PC-9 (cell line): ENCODE measurements around the gene INPP5J. TPM values are rescaled to one million over a fixed set of nuclear protein-coding genes. Genes with fewer than 3 reads are reported as not detected.
"Not testable (repeated sequence)": the region's sequence is repeated elsewhere in the genome, so short reads cannot be mapped to it uniquely, and the experiment has no call there.

Experiments
- BruUV-seq: library from RNA; stranded (reverse); fragments of 400-500 nt; replicated peaks from 2 replicates; lab custom pipeline; 2021; lab: Mats Ljungman, UMichigan
- CTCF ChIA-PET: fragments of 300-600 bp; sonication (Branson Sonifier 250); formaldehyde crosslinking; loops from one replicate; lab custom pipeline; 2022; ENCODE audit warnings: antibody characterized with exemption; lab: Charles Lee
- POLR2A ChIA-PET: fragments of 300-600 bp; sonication (Branson Sonifier 250); formaldehyde crosslinking; loops from one replicate; lab custom pipeline; 2022; ENCODE audit warnings: antibody characterized with exemption; ENCODE audit not compliant: unreplicated experiment; lab: Charles Lee
- DNase-seq, 2 experiments: peaks; one replicate each; pipeline versions ENCODE4 v3.0.0 to v3.0.0-alpha.2; 2015 to 2022; ENCODE audit warnings: mixed read lengths in 1 of 2
- H2AFZ ChIP-seq: fragments of 200-600 bp; sonication (generic); 2 replicates; pipeline ENCODE4 v1.8.1; 2017; ENCODE audit warnings: antibody characterized with exemption
- H3F3A ChIP-seq: fragments of 200-600 bp; sonication (generic); 2 replicates; pipeline ENCODE4 v1.8.1; 2017; ENCODE audit warnings: antibody characterized with exemption, mild to moderate bottlenecking, low read depth; ENCODE audit not compliant: insufficient read depth
- H3K27ac ChIP-seq: fragments of 200-600 bp; sonication (generic); 2 replicates; pipeline ENCODE4 v1.6.1; 2016; ENCODE audit warnings: mixed run types
- H3K27me3 ChIP-seq: fragments of 200-600 bp; sonication (generic); 2 replicates; pipeline ENCODE4 v1.6.1; 2016; ENCODE audit warnings: low read depth, mixed run types; ENCODE audit not compliant: insufficient read depth
- H3K36me3 ChIP-seq: fragments of 200-600 bp; sonication (generic); 2 replicates; pipeline ENCODE4 v1.6.1; 2016; ENCODE audit warnings: low read depth, mixed run types
- H3K4me1 ChIP-seq: fragments of 200-600 bp; sonication (generic); replicated peaks from 2 replicates; pipeline ENCODE4 v1.6.1; 2016; ENCODE audit warnings: mixed run types; ENCODE audit not compliant: insufficient read depth
- H3K4me2 ChIP-seq: fragments of 200-600 bp; sonication (generic); 2 replicates; pipeline ENCODE4 v1.6.1; 2017; ENCODE audit warnings: mixed run types
- H3K4me3 ChIP-seq: fragments of 200-600 bp; sonication (generic); 2 replicates; pipeline ENCODE4 v1.6.1; 2016; ENCODE audit warnings: mixed run types
- H3K79me2 ChIP-seq: fragments of 200-600 bp; sonication (generic); 2 replicates; pipeline ENCODE4 v1.6.1; 2017; ENCODE audit warnings: low read depth, mixed run types
- H3K9me2 ChIP-seq: fragments of 200-600 bp; sonication (generic); 2 replicates; pipeline ENCODE4 v1.8.1; 2017; ENCODE audit warnings: mild to moderate bottlenecking; ENCODE audit not compliant: insufficient read depth
- H3K9me3 ChIP-seq: fragments of 200-600 bp; sonication (generic); 2 replicates; pipeline ENCODE4 v1.8.1; 2016; ENCODE audit warnings: low read depth; ENCODE audit not compliant: insufficient read depth
- H4K20me1 ChIP-seq: fragments of 200-600 bp; sonication (generic); 2 replicates; pipeline ENCODE4 v1.8.1; 2017; ENCODE audit not compliant: insufficient read depth
- EZH2 ChIP-seq: fragments of 200-600 bp; sonication (generic); IDR thresholded peaks from 2 replicates; pipeline ENCODE4 v1.8.0; 2017; ENCODE audit warnings: antibody characterized with exemption, low read depth
- intact Hi-C: fragments of 100-400 bp; cut with micrococcal nuclease; formaldehyde crosslinking; loops from one replicate; pipeline ENCODE4 v1.10.0; 2022; ENCODE audit not compliant: unreplicated experiment
- total RNA-seq: library from RNA; stranded (reverse); gene quantifications from 2 replicates; pipeline ENCODE4 v1.2.3, GENCODE V29; 2021
- TF ChIP-seq, protein P1 (sequence below): fragments of 200-600 bp; sonication (generic); conservative IDR thresholded peaks from 2 replicates; pipeline ENCODE4 v1.6.1; 2017; ENCODE audit warnings: mixed run types, antibody characterized with exemption, mild to moderate bottlenecking, moderate library complexity

INPP5J gene
- total RNA-seq, 1 experiment from 2014 or later: 1.7 TPM

- peaks cover 38% of the 10 kb centered on the region for H3K79me2 ChIP-seq
- H3F3A ChIP-seq: peaks cover 15% of the 10 kb centered on the region; the same call in 1 of the 2 replicates
- no peaks in the 10 kb centered on the region for H3K27me3 ChIP-seq
- peak overlapping the region; percentile 96 for H3K4me2 ChIP-seq
- CTCF ChIA-PET: interaction anchor here (0.6 kb wide), 1 partner anchor 526 kb away, joined by 4 read pairs; the partner anchor contains the start of gene SLC35E4
- H3K4me3 ChIP-seq: peak overlapping the region; percentile 90
- H2AFZ ChIP-seq: no peak overlapping the region
- no peak overlapping the region for H3K27ac ChIP-seq
- peaks cover 19% of the 10 kb centered on the region for H3K4me1 ChIP-seq
- POLR2A ChIA-PET: no interaction called here
- BruUV-seq: no TSS peak
- intact Hi-C loops: no loop called here
- DNase-seq: no peak
- TF ChIP-seq EZH2: no peak
- TF ChIP-seq, protein P1, sequence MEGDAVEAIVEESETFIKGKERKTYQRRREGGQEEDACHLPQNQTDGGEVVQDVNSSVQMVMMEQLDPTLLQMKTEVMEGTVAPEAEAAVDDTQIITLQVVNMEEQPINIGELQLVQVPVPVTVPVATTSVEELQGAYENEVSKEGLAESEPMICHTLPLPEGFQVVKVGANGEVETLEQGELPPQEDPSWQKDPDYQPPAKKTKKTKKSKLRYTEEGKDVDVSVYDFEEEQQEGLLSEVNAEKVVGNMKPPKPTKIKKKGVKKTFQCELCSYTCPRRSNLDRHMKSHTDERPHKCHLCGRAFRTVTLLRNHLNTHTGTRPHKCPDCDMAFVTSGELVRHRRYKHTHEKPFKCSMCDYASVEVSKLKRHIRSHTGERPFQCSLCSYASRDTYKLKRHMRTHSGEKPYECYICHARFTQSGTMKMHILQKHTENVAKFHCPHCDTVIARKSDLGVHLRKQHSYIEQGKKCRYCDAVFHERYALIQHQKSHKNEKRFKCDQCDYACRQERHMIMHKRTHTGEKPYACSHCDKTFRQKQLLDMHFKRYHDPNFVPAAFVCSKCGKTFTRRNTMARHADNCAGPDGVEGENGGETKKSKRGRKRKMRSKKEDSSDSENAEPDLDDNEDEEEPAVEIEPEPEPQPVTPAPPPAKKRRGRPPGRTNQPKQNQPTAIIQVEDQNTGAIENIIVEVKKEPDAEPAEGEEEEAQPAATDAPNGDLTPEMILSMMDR: no peak
- H3K36me3 ChIP-seq: 0 out of 2 replicates have a peak, but pooled peaks cover 3% of the 10 kb centered on the region
- H4K20me1 ChIP-seq: peaks cover 4% of the 10 kb centered on the region; the same call in 1 of the 2 replicates
- no peaks in the 10 kb centered on the region for H3K9me2 ChIP-seq
- H3K9me3 ChIP-seq: no peaks in the 10 kb centered on the region
These were observed 38.6 kb downstream of the INPP5J start for GRCh38 chr22:31161386-31161785.

DNA sequence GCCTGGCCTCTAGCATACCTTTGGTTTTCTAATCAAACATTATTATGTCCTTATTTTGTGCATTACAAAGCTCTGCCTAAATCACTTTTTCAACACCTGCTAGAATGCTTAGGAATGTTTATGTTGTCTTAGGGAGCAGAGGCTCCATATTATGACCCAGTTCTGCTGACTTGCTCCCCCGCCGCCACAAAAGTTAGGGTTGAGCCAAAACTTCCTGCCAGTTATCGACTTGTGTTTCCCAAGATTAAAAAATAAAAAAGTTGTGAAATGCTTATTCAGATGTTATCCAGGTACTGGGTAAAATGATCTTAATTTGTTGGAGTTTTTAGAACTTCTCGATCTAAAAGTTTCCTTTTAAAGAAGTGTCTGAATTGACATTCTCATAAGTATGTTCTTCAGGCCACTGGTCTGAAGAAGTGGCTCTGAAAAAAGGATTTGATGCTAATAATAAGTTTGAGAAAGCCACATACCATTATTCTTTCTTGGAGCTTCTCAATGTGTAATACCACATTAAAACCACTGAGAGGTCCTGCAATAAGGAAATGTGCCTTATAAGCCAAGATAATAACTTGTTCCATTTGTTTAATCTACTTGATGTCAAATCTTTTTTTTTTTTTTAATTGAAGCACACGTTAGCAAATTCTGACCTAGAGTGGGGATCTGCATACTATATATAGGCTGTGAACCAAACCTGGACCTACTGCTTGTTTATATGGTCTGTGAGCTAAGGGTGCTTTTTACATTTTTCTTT, 39.4 kb downstream of the INPP5J start:
- no TSS peak for BruUV-seq
- no peak for DNase-seq
- H3K9me3 ChIP-seq: no peaks in the 10 kb centered on the region
- ChIA-PET POLR2A (interaction anchor here (0.7 kb wide), 1 partner anchor 70 kb away, joined by 4 read pairs; no protein-coding TSS in a partner anchor), CTCF (interaction anchor here (0.7 kb wide), 3 partner anchors 71 to 157 kb away, joined by 3 to 4 read pairs (median 3); no protein-coding TSS in a partner anchor)
- no peak overlapping the region for H2AFZ ChIP-seq
- peaks cover 4% of the 10 kb centered on the region; the same call in 1 of the 2 replicates for H4K20me1 ChIP-seq
- H3K4me3 ChIP-seq: no peak overlapping the region
- H3F3A ChIP-seq: peaks cover 15% of the 10 kb centered on the region; the same call in 1 of the 2 replicates
- H3K9me2 ChIP-seq: no peaks in the 10 kb centered on the region
- H3K4me2 ChIP-seq: peak overlapping the region; percentile 20; the same call in 1 of the 2 replicates
- TF ChIP-seq, protein P1: no peak; the same call in 1 of the 2 replicates
- TF ChIP-seq EZH2: no peak
- 0 out of 2 replicates have a peak, but pooled peaks cover 3% of the 10 kb centered on the region for H3K36me3 ChIP-seq
- H3K4me1 ChIP-seq: peaks cover 19% of the 10 kb centered on the region
- intact Hi-C loops: no loop called here
- H3K79me2 ChIP-seq: peaks cover 38% of the 10 kb centered on the region
- no peaks in the 10 kb centered on the region for H3K27me3 ChIP-seq
- no peak overlapping the region for H3K27ac ChIP-seq

- no TSS peak for BruUV-seq
- CTCF ChIA-PET: no interaction called here
- H3K79me2 ChIP-seq: peaks cover 55% of the 10 kb centered on the region
- no peaks in the 10 kb centered on the region for H3K27me3 ChIP-seq
- H2AFZ ChIP-seq: no peak overlapping the region
- POLR2A ChIA-PET: interaction anchor here (0.6 kb wide), 1 partner anchor 118 kb away, joined by 3 read pairs; no protein-coding TSS in a partner anchor
- H3K27ac ChIP-seq: no peak overlapping the region
- peaks cover 26% of the 10 kb centered on the region for H3K4me1 ChIP-seq
- DNase-seq: no peak
- H3K9me3 ChIP-seq: no peaks in the 10 kb centered on the region
- H3K9me2 ChIP-seq: no peaks in the 10 kb centered on the region
- TF ChIP-seq, protein P1: no peak
- no peak for TF ChIP-seq EZH2
- no peak overlapping the region for H3K4me3 ChIP-seq
- no peaks in the 10 kb centered on the region for H4K20me1 ChIP-seq
- H3K36me3 ChIP-seq: no peaks in the 10 kb centered on the region
- H3K4me2 ChIP-seq: no peak overlapping the region
- intact Hi-C loops: no loop called here
- H3F3A ChIP-seq: peaks cover 22% of the 10 kb centered on the region; the same call in 1 of the 2 replicates
These were observed 48.2 kb downstream of the INPP5J start for GRCh38 chr22:31170971-31171370.

GRCh38 chr22:31171734-31172133, 49.0 kb downstream of the INPP5J start:
- Histone ChIP-seq H3K27ac (peak overlapping the region; percentile 66; the same call in 1 of the 2 replicates), H3F3A (peaks cover 22% of the 10 kb centered on the region; the same call in 1 of the 2 replicates), H3K4me1 (peaks cover 26% of the 10 kb centered on the region), H3K79me2 (peaks cover 56% of the 10 kb centered on the region)
- H2AFZ ChIP-seq, H3K4me2 ChIP-seq, H3K9me3 ChIP-seq, H3K27me3 ChIP-seq, DNase-seq, H3K9me2 ChIP-seq, POLR2A ChIA-PET, BruUV-seq, CTCF ChIA-PET, H3K4me3 ChIP-seq, intact Hi-C loops, H3K36me3 ChIP-seq, H4K20me1 ChIP-seq: not testable (repeated sequence)
